GM03348 (cell line): ENCODE measurements around the gene COL7A1.
"Not testable (repeated sequence)": the region's sequence is repeated elsewhere in the genome, so short reads cannot be mapped to it uniquely, and the experiment has no call there.

Experiments
- DNase-seq: peaks from one replicate; pipeline ENCODE4 v3.0.0; 2012; ENCODE audit warnings: low spot score

Gene COL7A1

GRCh38 chr3:48563382-48563918 lies 31.7 kb downstream of the COL7A1 start, which contains the start of gene UCN2:
Gene UCN2, minus strand, starts transcription at chr3:48563781. Its CDS starts 657 bp downstream, at chr3:48563124.
- no peak for DNase-seq

GRCh38 chr3:48562367-48563095 lies 32.6 kb downstream of the COL7A1 start:
- no peak for DNase-seq

- peak; percentile 28 for DNase-seq
Measured at GRCh38 chr3:48561045-48561736, 33.9 kb downstream of the COL7A1 start.

- no peak for DNase-seq
Measured at GRCh38 chr3:48560648-48561018, 34.5 kb downstream of the COL7A1 start.

GRCh38 chr3:48558493-48559134 lies 36.5 kb downstream of the COL7A1 start:
- DNase-seq, result no peak

DNA sequence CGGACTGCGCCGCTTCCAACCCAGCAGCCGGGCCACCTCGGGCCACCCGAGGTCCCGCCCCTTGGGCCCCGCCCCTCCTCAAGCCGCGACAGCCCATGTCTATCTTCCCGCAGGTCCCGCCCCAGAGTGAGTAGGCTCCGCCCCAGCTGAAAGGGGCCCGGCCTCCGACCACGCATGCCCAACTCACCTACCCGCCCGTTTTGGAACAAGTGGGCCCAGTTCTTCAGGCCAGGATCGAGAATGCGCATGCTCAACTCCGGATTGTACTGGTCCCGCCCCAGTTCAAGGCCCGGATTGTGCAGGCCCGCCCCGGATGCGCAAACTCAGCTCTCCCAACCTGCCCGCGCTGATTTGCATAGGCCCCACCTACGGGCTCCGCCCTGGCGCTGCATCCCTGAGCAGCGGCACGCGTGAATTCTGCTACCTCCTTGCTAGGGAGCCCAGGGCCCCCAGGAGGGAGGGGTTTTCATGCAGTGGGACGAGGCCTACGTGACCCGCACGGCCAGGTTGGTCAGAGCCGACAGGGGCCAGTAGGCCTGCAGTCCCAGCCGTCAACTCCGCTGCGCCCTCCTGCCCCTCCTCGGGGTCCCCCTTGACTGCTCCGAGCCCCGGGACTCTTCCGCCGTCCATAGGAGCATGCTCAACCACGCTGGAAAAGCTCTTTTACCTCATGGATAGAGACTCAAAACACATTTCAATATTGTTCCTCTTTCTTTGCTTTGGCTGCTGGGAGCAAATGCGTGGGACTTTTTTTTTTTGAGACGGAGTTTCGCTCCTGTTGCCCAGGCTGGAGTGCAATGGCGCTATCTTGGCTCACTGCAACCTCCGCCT lies 38.1 kb downstream of the COL7A1 start, which contains the start of gene PFKFB4:
TSS of gene PFKFB4 (minus strand) at position 8 of the 831 bp plus-strand sequence. CDS start 26 bp downstream, outside the sequence.
- peak; percentile 100 for DNase-seq

DNA sequence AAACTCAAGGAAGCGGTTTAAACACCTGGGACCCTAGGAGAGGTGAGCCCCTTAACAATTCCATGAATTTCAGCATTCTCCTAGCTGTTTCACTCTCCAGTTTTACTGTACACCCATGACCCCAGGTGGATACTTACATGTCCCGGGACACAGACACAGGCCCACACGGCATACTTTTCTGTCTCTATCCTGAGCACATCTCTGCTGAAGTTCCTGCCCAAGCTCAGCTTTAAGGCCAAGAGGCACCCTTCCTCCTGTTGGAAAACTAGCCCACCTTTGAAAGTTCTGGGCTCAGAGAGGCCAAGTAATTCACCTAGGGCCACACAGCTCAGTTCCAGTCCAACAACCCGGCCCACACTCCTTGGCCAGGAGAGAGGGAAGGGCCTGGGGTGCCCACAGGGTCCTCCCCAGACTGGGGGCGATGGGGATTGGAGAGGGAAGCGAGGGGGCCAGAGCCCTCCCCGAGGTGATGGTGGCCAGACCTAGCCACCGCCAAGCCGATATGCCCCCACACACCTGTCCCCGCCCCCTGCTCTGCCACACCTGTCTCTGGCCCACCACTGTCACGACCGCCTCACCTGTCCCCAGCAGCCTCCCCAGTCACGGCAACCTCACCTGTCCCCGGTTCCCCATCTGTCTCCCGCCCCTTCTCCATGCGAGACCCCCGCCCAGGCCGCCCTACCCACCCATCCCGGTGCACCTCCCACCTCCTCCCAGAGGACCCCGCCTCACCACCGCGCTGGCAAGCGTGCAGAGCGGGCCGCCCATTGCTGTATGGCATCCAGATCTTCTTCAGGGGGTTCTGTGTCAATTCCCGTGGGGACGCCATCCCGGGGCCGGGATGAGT lies 39.0 kb downstream of the COL7A1 start:
- no peak for DNase-seq

DNA sequence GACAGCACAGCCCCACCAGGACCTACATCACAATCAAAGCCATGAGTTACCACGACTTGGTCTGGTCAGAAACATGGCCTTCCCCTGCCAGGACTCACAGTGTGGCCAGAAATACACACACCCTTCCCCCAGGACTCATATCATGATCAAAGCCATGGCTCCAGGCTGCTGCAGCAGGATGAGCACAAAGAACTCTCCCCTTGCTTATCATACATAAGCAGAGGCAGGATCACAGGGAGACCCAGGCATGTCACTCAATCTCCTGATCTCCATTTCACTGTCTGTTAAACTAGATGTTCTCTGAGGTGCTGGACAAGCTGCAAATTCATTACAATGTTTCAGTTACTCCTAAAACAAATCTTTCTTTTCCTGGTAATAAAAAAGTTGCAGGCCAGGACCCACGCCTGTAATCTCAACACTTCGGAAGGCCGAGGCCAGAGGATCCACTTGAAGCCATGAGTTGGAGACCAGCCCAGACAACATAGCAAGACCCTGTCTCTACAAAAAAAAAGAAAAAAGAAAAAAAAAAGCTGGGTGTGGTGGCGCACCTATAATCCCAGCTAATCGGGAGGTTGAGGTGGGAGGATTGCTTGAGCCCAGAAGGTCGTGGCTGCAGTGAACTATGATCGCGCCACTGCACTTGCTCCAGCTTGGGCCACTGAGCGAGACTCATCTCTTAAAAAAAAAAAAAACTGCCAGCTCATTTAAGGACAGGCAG lies 39.7 kb downstream of the COL7A1 start:
- no peak for DNase-seq

DNA sequence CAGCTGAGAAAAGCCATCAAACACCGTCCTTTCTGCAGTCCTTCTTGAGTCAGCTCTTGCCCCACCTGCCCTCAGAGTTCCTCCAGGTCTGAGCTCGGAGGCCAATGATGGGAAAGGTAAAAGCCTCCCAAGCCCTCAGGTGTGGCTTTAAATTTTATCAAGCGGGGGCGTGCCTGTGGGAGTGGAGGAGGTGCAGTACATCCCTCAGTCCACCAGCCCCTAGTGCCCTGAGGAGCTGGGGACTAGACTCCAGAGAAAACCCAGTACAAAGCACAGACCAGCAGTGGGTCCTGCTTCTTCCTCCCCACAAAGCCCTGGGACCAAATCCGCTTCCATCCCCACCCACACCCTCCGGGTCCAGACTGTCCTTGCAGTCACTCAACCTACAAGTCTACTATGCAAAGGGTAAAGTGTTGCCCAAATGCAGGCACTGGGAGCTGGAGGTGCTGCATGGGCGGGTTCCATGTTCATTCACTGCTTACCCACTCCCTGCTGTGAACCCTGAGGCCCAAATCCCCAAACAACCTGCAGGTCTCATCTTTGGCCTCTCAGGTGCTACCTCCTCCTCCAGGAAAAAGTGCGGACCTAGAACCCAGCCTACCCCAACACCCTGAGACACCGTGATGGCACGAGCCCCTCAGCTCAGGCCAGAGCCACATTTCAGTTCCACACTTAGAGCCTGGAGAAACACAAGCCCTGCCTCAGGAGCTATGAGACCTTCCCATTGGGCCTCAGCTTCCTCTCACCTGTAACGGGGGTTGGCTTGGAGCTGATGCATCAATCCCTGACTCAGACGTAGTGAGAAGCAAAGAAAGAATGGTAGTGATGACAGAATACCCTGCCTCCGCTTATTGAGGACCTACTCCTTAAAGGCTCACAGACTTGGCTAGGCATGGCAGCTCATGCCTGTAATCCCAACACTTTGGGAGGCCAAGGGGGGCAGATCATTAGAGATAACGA lies 41.0 kb downstream of the COL7A1 start:
- DNase-seq, result no peak

GRCh38 chr3:48553361-48553760 lies 41.8 kb downstream of the COL7A1 start:
- no peak for DNase-seq

DNA sequence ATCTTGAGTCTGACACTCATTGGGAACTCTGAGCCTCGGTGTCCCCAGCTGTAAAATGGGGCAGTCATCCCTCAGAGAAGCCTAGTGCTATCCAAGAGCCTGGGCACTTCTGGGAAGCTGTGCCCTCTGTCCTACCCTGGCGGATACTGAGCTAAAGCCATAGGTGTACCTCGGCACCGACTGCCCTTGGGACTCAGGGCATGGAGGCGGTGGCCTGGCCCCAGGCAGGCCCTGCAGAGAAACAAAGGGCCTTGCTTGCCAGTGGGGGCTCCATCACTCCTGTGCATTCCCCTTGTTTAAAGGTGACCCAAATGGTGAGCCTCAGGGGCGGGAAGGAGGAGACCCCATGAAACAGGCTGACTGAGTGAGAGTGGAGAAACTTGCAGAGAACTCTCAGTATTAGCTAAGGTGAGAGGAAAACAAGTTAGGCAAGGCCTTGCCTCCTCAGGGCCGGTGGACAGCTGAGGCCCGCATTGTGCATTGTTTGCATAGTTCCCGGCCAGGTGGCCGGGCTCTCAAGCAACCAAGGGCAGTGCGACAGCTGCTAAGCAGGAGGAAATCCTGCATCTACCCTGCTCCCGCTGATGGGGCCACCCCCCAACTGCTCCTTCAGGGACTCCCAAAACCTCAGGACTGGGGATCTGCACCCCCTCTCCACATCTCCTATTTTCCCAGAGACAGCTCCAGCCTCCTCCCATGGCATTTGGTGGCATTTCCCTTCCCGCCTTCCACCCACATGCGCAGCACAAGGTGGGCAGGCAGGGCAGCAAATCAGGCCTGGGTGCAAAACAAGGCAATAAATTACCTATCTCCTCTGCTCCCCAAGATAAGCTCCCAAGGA lies 42.8 kb downstream of the COL7A1 start:
- no peak for DNase-seq

- DNase-seq, result not testable (repeated sequence)
Measured at GRCh38 chr3:48551651-48552050, 43.5 kb downstream of the COL7A1 start.

GRCh38 chr3:48548729-48549705 lies 46.1 kb downstream of the COL7A1 start:
- DNase-seq, result peak; percentile 91

DNA sequence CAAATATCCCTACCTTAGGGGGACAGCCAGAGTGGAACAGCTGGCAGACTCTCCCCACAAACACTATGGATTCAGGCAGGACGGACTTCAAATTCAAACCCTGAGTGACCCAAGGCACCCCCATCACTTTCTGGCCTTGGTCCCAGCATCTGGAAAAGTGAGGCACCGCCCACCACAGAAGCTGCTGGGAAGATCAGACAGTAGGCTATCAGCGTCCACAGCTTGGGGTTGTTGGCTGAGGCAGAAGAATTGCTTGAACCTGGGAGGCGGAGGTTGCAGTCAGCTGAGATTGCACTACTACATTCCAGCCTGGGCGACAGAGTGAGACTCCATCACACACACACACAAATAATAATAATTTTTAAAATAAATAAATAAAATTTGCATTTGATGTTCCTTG lies 47.0 kb downstream of the COL7A1 start:
- no peak for DNase-seq

GRCh38 chr3:48546203-48546829 lies 48.8 kb downstream of the COL7A1 start:
- no peak for DNase-seq

- no peak for DNase-seq
Measured at GRCh38 chr3:48544141-48544540, 51.0 kb downstream of the COL7A1 start.
